Measurements from ENCODE around the gene SSH2. TPM values are rescaled to one million over a fixed set of nuclear protein-coding genes. Genes with fewer than 3 reads are reported as not detected.

Gene SSH2
- total and polyA plus RNA-seq, 3 donors from 2014 or later = 31.0 to 62.3 (median 37.4) TPM

DNA sequence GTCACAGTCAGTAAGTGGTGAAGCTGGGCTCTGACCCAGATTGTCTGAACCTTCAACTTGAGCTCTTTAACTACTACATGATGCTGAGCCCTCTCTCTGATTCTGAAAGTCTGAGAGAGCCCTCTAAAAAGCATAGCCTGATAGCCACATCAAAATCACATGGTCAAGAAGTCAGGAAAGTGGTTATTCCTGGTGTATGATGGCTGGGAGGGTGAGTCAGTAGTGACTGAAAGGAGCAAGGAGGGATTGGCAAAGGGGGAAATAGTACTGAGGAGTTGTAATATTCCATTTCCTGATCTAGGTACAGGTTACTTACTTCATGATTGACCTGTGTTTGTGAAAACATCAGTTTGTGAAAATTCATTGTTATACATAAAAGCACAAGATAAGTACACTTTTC is 89.1 kb downstream of the SSH2 start:
- Histone ChIP-seq H3K4me3 (no peak overlapping the region), H3K9me3 (no peaks in the 10 kb centered on the region), H3K27ac (no peak overlapping the region), H3K4me1 (no peaks in the 10 kb centered on the region), H3K27me3 (no peaks in the 10 kb centered on the region), H3K36me3 (ENCODE audit: low read depth, missing control alignments) (no peaks in the 10 kb centered on the region)
- intact Hi-C loops (cut with DNase I; ENCODE audit: low total_unique reads) = no loop called here
- TF ChIP-seq, protein P1, sequence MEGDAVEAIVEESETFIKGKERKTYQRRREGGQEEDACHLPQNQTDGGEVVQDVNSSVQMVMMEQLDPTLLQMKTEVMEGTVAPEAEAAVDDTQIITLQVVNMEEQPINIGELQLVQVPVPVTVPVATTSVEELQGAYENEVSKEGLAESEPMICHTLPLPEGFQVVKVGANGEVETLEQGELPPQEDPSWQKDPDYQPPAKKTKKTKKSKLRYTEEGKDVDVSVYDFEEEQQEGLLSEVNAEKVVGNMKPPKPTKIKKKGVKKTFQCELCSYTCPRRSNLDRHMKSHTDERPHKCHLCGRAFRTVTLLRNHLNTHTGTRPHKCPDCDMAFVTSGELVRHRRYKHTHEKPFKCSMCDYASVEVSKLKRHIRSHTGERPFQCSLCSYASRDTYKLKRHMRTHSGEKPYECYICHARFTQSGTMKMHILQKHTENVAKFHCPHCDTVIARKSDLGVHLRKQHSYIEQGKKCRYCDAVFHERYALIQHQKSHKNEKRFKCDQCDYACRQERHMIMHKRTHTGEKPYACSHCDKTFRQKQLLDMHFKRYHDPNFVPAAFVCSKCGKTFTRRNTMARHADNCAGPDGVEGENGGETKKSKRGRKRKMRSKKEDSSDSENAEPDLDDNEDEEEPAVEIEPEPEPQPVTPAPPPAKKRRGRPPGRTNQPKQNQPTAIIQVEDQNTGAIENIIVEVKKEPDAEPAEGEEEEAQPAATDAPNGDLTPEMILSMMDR (IDR thresholded peaks at IDR 0.05) = no peak
- TF ChIP-seq POLR2A (IDR thresholded peaks at IDR 0.05) = no peak
- DNase-seq = no peak

DNA sequence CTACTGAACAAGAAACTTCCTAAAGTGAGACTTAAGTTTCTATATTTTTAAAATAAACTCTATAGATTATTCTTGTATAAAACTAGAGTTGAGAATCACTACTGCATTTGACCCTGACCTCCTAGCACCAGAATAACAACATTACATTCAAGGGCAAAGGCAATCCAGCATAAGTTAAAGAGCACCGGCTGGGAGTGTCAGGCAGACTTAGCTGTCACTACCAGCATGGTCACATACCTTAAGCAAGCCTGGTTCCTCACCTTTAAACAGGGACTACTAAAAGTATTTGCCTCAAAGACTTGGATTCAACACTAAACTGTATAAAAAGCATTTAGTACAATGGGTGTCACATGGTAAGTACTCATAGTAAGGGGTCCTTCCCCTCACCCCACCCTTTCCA is 90.4 kb downstream of the SSH2 start:
- 85 to 90% methylated on average over 1 of the region's 1 CpG for WGBS, 2 donors
- H3K36me3 ChIP-seq (ENCODE audit: low read depth, missing control alignments) = no peaks in the 10 kb centered on the region
- no peak for DNase-seq
- no peaks in the 10 kb centered on the region for H3K4me1 ChIP-seq
- no peak overlapping the region for H3K27ac ChIP-seq
- TF ChIP-seq, protein P1 (IDR thresholded peaks at IDR 0.05) = no peak
- no peak for TF ChIP-seq POLR2A (IDR thresholded peaks at IDR 0.05)
- intact Hi-C loops (cut with DNase I; ENCODE audit: low total_unique reads) = no loop called here
- no peaks in the 10 kb centered on the region for H3K27me3 ChIP-seq
- no peak overlapping the region for H3K4me3 ChIP-seq
- no peaks in the 10 kb centered on the region for H3K9me3 ChIP-seq

DNA sequence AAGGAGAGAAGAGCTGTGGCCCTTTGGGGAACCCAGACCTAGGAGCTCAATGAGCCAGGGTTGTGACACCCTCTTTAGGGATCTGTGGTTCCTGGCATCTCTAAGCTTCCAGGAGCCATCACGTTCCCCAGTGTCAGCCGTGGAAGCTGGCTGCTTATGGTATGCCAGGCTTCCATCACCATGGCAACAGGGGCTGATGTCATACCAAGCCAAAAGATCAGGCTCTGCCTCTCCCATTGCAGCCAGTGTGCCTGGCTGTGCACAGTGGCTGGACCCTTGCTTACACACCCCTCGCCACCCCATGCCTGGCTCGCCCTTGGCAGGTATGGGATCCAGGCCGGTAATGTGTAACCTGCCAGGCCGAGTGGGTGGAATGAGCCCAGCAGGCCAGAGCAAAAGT is 91.1 kb downstream of the SSH2 start:
- DNase-seq = no peak
- no peaks in the 10 kb centered on the region for H3K27me3 ChIP-seq
- H3K4me1 ChIP-seq = no peaks in the 10 kb centered on the region
- intact Hi-C loops (cut with DNase I; ENCODE audit: low total_unique reads) = no loop called here
- no peak overlapping the region for H3K27ac ChIP-seq
- no peaks in the 10 kb centered on the region for H3K36me3 ChIP-seq (ENCODE audit: low read depth, missing control alignments)
- TF ChIP-seq, protein P1 (IDR thresholded peaks at IDR 0.05) = no peak
- TF ChIP-seq POLR2A (IDR thresholded peaks at IDR 0.05) = no peak
- 96% methylated on average over 6 of the region's 6 CpGs for WGBS, 2 donors
- H3K9me3 ChIP-seq = no peaks in the 10 kb centered on the region
- no peak overlapping the region for H3K4me3 ChIP-seq

DNA sequence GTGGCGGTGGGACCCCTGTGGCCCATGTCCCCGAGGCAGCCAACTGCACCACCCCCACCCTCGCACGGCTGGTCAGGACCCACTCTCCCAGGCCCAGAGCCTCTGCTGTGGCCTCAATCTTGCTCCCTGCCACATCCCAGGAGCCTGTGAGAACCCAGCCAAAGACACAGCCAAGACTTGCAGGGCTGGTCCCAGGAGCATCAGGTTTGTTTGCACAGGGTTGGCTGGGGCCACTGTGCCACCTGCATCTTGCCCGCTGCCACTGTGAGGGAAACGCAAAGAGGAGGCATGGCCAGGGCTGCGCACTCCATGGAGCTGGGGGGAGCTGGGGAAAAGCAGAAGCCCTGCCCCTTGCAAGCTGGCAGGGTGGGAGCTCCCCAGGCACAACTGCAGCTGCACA is 92.5 kb downstream of the SSH2 start:
- H3K36me3 ChIP-seq (ENCODE audit: low read depth, missing control alignments) = no peaks in the 10 kb centered on the region
- no peak overlapping the region for H3K4me3 ChIP-seq
- intact Hi-C loops (cut with DNase I; ENCODE audit: low total_unique reads) = no loop called here
- H3K27ac ChIP-seq = no peak overlapping the region
- 94 to 96% methylated on average over 4 to 7 of the region's 7 CpGs for WGBS, 2 donors
- no peaks in the 10 kb centered on the region for H3K27me3 ChIP-seq
- no peak for DNase-seq
- no peaks in the 10 kb centered on the region for H3K9me3 ChIP-seq
- TF ChIP-seq, protein P1 (IDR thresholded peaks at IDR 0.05) = no peak
- no peak for TF ChIP-seq POLR2A (IDR thresholded peaks at IDR 0.05)
- H3K4me1 ChIP-seq = no peaks in the 10 kb centered on the region

DNA sequence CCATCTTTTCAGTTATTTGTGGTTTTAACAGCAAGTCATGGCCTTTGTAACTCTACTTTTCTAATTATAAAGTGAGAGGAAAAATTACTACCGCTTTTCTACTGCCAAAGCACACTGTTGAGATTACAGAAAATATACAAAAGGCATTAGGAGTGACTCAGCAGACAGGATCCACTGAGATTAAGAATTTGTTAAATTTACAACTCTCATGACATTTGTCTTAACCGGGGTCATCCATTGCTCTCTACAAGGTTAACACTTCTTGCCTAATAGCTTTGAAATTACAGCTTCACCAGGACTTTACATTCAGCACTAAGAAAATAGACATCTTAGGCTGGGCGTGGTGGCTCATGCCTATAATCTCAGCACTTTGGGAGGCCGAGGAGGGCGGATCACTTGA is 93.4 kb downstream of the SSH2 start:
- intact Hi-C loops (cut with DNase I; ENCODE audit: low total_unique reads) = no loop called here
- no peak overlapping the region for H3K27ac ChIP-seq
- H3K4me1 ChIP-seq = no peaks in the 10 kb centered on the region
- H3K36me3 ChIP-seq (ENCODE audit: low read depth, missing control alignments) = no peaks in the 10 kb centered on the region
- no peak for TF ChIP-seq POLR2A (IDR thresholded peaks at IDR 0.05)
- TF ChIP-seq, protein P1 (IDR thresholded peaks at IDR 0.05) = no peak
- 80 to 82% methylated on average over 5 of the region's 5 CpGs for WGBS, 2 donors
- no peaks in the 10 kb centered on the region for H3K9me3 ChIP-seq
- DNase-seq = no peak
- no peaks in the 10 kb centered on the region for H3K27me3 ChIP-seq
- H3K4me3 ChIP-seq = no peak overlapping the region
